Measurements from ENCODE around the gene MACF1. TPM values are rescaled to one million over a fixed set of nuclear protein-coding genes. Genes with fewer than 3 reads are reported as not detected.

MACF1 gene
- polyA plus RNA-seq, 4 donors: 181 to 293 (median 259) TPM

- no peak for DNase-seq (ENCODE audit: low read depth in 4 of 4, low spot score in 2 of 4)
These were observed 182.5 kb downstream of the MACF1 start for GRCh38 chr1:39386997-39387396.

DNA sequence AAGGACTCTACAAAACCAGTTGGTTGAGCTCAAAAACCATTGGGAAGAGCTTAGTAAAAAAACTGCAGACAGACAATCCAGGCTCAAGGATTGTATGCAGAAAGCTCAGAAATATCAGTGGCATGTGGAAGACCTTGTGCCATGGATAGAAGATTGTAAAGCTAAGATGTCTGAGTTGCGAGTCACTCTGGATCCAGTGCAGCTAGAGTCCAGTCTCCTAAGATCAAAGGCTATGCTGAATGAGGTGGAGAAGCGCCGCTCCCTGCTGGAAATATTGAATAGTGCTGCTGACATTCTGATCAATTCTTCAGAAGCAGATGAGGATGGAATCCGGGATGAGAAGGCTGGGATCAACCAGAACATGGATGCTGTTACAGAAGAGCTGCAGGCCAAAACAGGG, 183.0 kb downstream of the MACF1 start:
- DNase-seq (ENCODE audit: low read depth in 4 of 4, low spot score in 2 of 4): no peak

DNA sequence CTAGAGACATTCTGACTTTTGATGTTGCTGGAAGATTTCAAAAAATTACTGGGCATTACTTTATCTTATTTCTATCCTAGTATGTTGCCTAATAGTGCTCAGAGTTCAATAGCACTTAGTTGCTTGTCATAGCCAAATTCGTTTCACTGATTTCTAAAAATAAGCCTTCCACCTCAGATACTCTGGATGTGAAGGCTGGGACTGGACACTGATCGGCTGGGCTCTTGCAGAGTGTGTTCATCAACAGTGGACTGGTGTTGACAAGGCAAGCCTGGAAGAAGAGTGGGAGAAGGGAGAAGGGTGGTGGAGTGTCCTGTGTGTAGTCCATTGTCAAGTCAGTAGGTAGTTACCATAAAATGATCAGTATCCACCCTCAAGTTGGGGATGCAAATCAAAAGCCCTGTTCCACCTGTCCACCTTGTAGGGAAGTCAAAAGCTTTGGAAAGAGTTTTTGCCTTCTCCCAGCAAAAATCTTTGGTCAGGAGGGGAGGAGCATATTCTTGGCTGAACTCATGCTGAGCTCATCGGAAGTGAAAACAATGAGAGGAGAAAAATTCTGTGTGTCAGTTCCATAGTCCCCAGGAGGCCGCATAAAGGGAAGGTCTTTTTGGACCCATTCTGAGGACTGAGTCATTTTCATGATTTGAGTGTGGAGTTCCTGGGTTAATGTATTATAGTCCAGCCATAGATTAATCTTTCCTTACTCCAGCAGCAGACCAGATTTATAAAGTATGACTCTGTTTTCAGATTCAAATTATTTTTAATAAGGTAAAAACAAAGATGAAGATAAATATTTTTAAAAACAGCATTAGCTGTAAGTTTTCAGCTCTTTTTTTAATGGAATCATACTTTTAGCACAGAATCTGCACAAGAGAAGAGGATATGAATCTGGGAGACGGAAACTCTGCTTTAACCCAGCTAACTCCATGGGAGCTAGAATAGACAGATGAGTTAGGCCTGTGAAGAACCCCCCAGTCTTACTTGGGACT, 187.5 kb downstream of the MACF1 start:
- DNase-seq (ENCODE audit: low read depth in 4 of 4, low spot score in 2 of 4): no peak

DNA sequence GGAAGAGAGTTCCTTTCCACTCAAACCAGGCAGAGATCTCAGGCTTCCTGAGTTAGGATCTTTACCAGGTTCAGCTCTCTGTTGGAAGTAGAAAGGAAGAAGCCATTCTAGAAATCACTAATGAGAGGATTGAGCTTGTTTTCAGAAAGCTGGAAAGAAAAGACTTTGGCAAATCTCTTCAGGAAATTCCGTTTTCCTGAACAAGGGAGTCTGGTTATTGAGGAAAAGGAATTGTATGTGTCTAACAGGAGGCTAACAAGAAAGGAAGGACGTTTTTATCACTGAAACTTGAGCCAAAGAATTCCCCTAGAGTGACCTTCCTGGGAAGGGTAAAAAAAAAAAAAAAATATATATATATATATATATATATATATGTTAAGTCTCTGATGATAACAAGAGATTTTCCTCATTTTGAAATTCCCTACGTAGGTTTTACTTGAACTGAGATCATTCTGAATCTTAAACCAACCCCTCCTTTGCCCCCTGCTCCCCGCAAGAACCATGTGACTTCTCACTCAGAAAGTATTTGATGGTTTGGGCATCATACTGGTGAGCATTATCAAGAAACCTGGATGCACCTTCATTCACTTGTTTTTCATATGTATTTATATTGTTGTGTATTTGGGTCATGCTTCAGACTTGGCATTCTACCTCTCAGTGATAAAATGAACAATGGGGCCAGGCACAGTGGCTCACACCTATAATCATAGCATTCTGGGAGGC, 188.5 kb downstream of the MACF1 start:
- no peak for DNase-seq (ENCODE audit: low read depth in 4 of 4, low spot score in 2 of 4)

DNA sequence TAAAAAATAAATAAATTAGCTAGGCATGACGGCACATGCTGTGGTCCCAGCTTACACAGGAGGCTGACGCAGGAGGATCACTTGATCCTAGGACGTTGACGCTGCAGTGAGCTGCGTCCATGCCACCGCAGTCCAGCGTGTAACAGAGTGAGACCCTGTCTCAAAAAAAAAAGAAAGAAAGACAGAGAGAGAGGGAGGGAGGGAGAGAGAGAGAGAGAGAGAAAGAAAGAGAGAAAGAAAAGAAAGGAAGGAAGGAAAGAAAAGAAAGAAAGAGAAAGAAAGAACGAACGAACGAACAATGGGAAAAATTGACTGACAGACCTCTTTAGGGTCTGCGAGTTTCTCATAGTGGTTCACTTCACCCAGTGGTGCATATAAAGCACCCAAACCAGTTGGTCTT, 189.2 kb downstream of the MACF1 start:
- DNase-seq (ENCODE audit: low read depth in 4 of 4, low spot score in 2 of 4): no peak

- DNase-seq (ENCODE audit: low read depth in 4 of 4, low spot score in 2 of 4): no peak
These were observed 189.6 kb downstream of the MACF1 start for GRCh38 chr1:39394059-39394458.

- no peak for DNase-seq (ENCODE audit: low read depth in 4 of 4, low spot score in 2 of 4)
These were observed 190.1 kb downstream of the MACF1 start for GRCh38 chr1:39394598-39394997.

DNA sequence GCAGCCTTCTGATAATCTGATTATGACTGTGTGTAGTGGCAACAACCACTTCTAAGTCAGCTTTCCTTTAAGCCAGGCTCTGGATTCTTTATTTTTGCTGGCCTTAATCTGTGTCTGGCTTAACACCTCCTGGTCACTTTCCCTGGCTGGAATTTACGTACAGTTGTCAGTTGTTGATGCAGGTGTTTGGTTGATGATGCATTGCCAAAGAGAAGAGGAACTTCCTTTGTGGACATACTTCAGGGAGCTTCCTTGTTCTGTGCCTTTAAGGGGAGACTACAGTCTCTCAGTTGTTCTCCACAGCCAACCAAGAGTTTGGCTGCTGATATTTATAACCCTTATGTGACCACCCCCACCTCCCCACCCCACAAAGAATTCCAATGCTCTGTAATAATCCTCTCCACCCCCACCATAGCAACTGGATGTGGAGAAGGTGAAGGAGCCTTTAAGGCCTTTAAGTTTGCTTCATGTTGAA, 190.9 kb downstream of the MACF1 start:
- DNase-seq (ENCODE audit: low read depth in 4 of 4, low spot score in 2 of 4): no peak

GRCh38 chr1:39396671-39397070, 192.2 kb downstream of the MACF1 start:
- no peak for DNase-seq (ENCODE audit: low read depth in 4 of 4, low spot score in 2 of 4)

- no peak for DNase-seq (ENCODE audit: low read depth in 4 of 4, low spot score in 2 of 4)
These were observed 193.0 kb downstream of the MACF1 start for GRCh38 chr1:39397487-39397886.

GRCh38 chr1:39398278-39399021, 194.0 kb downstream of the MACF1 start:
- DNase-seq (ENCODE audit: low read depth in 4 of 4, low spot score in 2 of 4): no peak

DNA sequence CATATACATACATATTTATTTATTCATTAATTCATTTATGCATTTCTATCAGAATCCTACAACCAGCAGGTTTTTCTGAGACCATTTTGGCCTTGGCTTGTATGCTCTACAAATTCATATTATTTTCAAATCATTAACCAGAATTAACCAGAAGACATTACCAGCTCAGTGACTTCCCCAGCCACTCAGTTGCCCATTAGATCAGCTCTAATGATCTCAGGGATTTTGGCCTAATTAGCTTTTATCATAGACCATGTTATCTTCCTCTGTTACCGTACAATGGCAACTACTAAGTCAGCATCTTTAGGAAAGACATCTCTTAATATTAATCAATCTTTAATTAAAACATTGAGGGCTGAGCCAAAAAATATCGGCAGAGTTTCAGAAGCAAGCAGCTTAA, 196.6 kb downstream of the MACF1 start:
- no peak for DNase-seq (ENCODE audit: low read depth in 4 of 4, low spot score in 2 of 4)

DNA sequence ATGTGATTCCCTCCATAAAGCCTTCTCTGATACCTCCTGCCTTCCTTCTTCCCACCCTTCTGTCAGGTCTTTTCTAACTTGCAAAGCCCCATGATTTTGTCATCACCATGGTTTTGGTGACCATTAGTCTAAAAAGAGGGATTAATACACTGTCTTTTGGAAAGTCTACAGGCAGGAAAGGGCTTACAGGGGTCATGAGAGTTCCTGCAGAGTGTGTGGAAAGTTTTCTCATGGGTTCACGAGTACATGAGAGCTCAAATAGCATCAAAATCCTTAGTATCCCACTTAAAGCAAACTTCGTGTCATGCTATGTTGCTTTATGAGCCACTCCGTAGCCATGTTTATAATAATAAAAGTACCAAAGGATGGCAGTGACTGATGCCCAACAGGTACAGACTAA, 200.4 kb downstream of the MACF1 start:
- no peak for DNase-seq (ENCODE audit: low read depth in 4 of 4, low spot score in 2 of 4)

- no peak for DNase-seq (ENCODE audit: low read depth in 4 of 4, low spot score in 2 of 4)
These were observed 200.9 kb downstream of the MACF1 start for GRCh38 chr1:39405358-39405757.

DNA sequence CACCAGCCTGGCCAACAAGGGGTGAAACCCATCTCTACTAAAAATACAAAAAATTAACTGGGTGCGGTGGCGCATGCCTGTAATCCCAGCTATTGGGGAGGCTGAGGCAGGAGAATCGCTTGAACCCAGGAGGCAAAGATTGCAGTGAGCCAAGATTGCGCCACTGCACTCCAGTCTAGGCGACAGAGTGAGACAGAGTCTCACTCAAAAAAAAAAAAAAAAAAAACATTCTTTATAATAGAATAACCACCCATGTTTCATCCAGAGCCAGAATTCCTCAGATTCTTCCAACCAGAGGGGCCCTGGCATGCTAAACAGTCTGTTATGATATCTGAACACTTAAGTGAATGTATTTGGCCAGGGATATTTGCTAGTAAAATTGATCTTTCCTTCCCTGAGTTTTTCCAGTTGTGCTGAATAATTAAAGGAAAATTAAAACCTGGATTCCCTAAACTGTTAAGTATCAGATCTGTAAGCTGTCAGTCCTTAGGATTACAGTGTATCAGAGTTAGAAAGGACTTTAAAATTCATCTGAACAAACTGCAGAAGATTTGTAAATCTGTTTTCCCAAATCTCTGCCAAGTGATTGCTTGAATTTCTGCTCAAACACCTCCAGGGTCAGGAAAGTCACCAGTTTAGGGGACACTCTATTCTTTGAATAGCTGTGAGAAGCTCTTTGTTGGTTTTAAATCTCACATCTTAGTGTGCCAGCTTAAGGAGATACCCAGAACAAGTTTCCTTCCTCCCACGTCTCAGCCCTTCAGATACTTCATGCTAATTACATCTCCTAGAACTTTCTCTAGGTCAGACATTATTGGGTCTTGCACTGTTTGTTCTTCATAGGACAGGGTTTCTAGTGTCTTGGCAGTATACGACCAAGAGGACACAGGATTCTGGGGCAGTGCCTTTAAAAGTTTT, 202.3 kb downstream of the MACF1 start:
- DNase-seq (ENCODE audit: low read depth in 4 of 4, low spot score in 2 of 4): no peak

DNA sequence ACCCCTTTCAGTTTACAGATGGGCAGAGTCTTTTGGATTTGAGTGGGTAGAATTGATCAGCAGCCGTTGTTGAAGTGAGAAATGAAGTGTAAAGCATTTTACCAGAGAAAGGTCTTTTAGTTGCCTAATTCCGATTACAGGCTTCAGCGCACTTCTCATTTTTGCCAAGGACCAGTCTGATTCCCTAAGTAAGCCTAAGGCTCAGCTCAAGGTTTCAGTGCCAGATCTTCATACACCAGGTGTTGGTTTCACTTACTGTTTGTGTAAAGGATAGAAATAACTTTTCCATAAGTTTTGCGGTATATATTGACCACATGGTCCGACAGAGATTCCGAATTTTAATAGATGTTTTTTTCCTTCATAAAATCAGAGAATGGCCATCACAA, 203.0 kb downstream of the MACF1 start:
- no peak for DNase-seq (ENCODE audit: low read depth in 4 of 4, low spot score in 2 of 4)

GRCh38 chr1:39407896-39408640, 203.6 kb downstream of the MACF1 start:
- DNase-seq (ENCODE audit: low read depth in 4 of 4, low spot score in 2 of 4): peak in 1 of 4 donors; percentile 66

GRCh38 chr1:39408641-39409054, 204.2 kb downstream of the MACF1 start:
- DNase-seq (ENCODE audit: low read depth in 4 of 4, low spot score in 2 of 4): peak; percentile 69 to 91 (median 88)
